GM12872 (cell line): ENCODE results near the gene LRP5.

ENCODE experiments used
- CTCF ChIP-seq: IDR thresholded peaks from 3 replicates; pipeline ENCODE4 v1.5.1; 2011; ENCODE audit warnings: low read depth, mild to moderate bottlenecking, low read length, moderate library complexity; ENCODE audit not compliant: insufficient read depth

Gene LRP5

GRCh38 chr11:68430384-68430783 is 118.0 kb downstream of the LRP5 start:
- TF ChIP-seq CTCF, result no peak

GRCh38 chr11:68430801-68431200 is 118.4 kb downstream of the LRP5 start:
- TF ChIP-seq CTCF, result no peak

- TF ChIP-seq CTCF, result no peak
Observed at GRCh38 chr11:68431984-68432645, 119.7 kb downstream of the LRP5 start.

GRCh38 chr11:68432874-68433273 is 120.5 kb downstream of the LRP5 start:
- no peak for TF ChIP-seq CTCF

- TF ChIP-seq CTCF, result no peak
Observed at GRCh38 chr11:68433541-68433940, 121.2 kb downstream of the LRP5 start.

GRCh38 chr11:68436162-68436888 is 123.9 kb downstream of the LRP5 start:
- TF ChIP-seq CTCF, result no peak

- TF ChIP-seq CTCF, result no peak
Observed at GRCh38 chr11:68436985-68437926, 124.9 kb downstream of the LRP5 start.
